HCT116 (cell line): ENCODE measurements around the gene GSTO1.

Experiments
- CTCF ChIP-seq, 3 experiments: fragments of 200-600 bp in 1 of 3; sonication (generic) in 1 of 3; IDR thresholded peaks in 2 of 3; conservative IDR thresholded peaks in 1 of 3; 2 replicates each; pipeline ENCODE4 v1.5.1; 2012 to 2017; ENCODE audit warnings: low read depth in 2 of 3, low read length in 2 of 3, antibody characterized with exemption in 1 of 3, borderline replicate concordance in 1 of 3, control low read depth in 1 of 3, mild to moderate bottlenecking in 1 of 3, mixed read lengths in 1 of 3, mixed run types in 1 of 3, moderate library complexity in 1 of 3; ENCODE audit not compliant: insufficient read depth in 1 of 3
- YY1 ChIP-seq: IDR thresholded peaks from 2 replicates; pipeline ENCODE4 v1.6.1; 2011; ENCODE audit warnings: low read length, low read depth, moderate library complexity, mild to moderate bottlenecking; ENCODE audit not compliant: insufficient replicate concordance; ENCODE audit errors: extremely low read depth

- TF ChIP-seq CTCF (IDR thresholded peaks at IDR 0.05 in 2 of 3, conservative IDR thresholded peaks at IDR 0.05 in 1 of 3; ENCODE audit: borderline replicate concordance in 1 of 3, insufficient read depth in 1 of 3, low read depth in 2 of 3, low read length in 2 of 3) (no peak), YY1 (peak; percentile 57)
Measured at GRCh38 chr10:104254493-104255310, at the start of gene GSTO1.
